GM18511 (cell line): ENCODE measurements around the gene HEG1.

Experiments
- ATAC-seq: cut with Tn5 transposase; IDR thresholded peaks from one replicate; pipeline ENCODE4 v1.9.1; 2021; ENCODE audit warnings: mild to moderate bottlenecking, moderate library complexity; ENCODE audit not compliant: unreplicated experiment

HEG1 gene

GRCh38 chr3:125023833-125024555, 31.8 kb downstream of the HEG1 start:
- ATAC-seq = no peak

- no peak for ATAC-seq
Measured at GRCh38 chr3:125022206-125022605, 33.6 kb downstream of the HEG1 start.

GRCh38 chr3:125019271-125019670, 36.5 kb downstream of the HEG1 start:
- ATAC-seq = no peak

GRCh38 chr3:125017406-125017805, 38.4 kb downstream of the HEG1 start:
- no peak for ATAC-seq

GRCh38 chr3:125014570-125015179, 41.1 kb downstream of the HEG1 start:
- ATAC-seq = no peak

GRCh38 chr3:125013095-125013494, 42.7 kb downstream of the HEG1 start:
- no peak for ATAC-seq

- no peak for ATAC-seq
Measured at GRCh38 chr3:125011941-125012340, 43.9 kb downstream of the HEG1 start.

GRCh38 chr3:125010393-125010792, 45.4 kb downstream of the HEG1 start:
- no peak for ATAC-seq

- ATAC-seq = no peak
Measured at GRCh38 chr3:125008766-125009165, 47.0 kb downstream of the HEG1 start.

GRCh38 chr3:125006291-125006731, 49.5 kb downstream of the HEG1 start:
- no peak for ATAC-seq

GRCh38 chr3:125005676-125006075, 50.1 kb downstream of the HEG1 start:
- ATAC-seq = no peak

- ATAC-seq = no peak
Measured at GRCh38 chr3:125005222-125005621, 50.6 kb downstream of the HEG1 start.

- no peak for ATAC-seq
Measured at GRCh38 chr3:125003859-125004595, 51.8 kb downstream of the HEG1 start.

- no peak for ATAC-seq
Measured at GRCh38 chr3:125003369-125003853, 52.4 kb downstream of the HEG1 start.

GRCh38 chr3:125002414-125003368, 53.1 kb downstream of the HEG1 start:
- no peak for ATAC-seq

GRCh38 chr3:125001557-125002413, 54.0 kb downstream of the HEG1 start:
- ATAC-seq = no peak

GRCh38 chr3:125000661-125001060, 55.1 kb downstream of the HEG1 start:
- ATAC-seq = no peak

- no peak for ATAC-seq
Measured at GRCh38 chr3:124999897-125000435, 55.8 kb downstream of the HEG1 start.

- ATAC-seq = no peak
Measured at GRCh38 chr3:124999317-124999716, 56.5 kb downstream of the HEG1 start.
